Measurements from ENCODE around the gene DACT2. TPM values are rescaled to one million over a fixed set of nuclear protein-coding genes. Genes with fewer than 3 reads are reported as not detected.

DACT2 gene
- total RNA-seq, 6 experiments from 2014 or later = 0.29 to 0.99 (median 0.86) TPM; not detected in 1

DNA sequence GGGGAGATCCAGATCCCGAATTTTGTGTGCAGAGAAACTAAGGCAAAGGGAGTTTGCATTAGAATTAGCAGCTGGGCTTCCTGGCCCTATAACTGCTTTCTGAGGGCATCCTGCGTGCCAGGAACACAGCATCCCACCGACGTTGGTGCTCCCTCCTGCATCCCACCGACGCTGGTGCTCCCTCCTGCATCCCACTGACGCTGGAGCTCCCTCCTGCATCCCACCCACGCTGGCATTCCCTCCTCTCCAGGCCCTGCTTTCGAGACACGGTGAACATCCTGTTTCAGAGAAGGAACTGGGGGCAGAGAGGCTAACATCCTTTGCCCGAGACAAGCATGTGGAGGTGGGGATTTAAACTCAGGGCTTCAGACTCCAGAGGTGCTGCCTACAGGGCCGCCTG lies 44.4 kb downstream of the DACT2 start:
- 68% methylated on average over 9 of the region's 12 CpGs for WGBS (ENCODE audit: insufficient coverage, low coverage, low lambda C conversion rate, missing lambda C conversion rate)
- Histone ChIP-seq H3K9me3 (no peaks in the 10 kb centered on the region), H3K4me1 (peaks cover 0 to 39% (median 17%) of the 10 kb centered on the region in 4 donors), H3K27ac (peak overlapping the region in 1 of 3 donors; percentile 68), H3K4me3 (no peak overlapping the region), H3K27me3 (no peaks in the 10 kb centered on the region), H3K36me3 (no peaks in the 10 kb centered on the region)
- no peak for ATAC-seq
- intact Hi-C loops (cut with DNase I) = no loop called here
- TF ChIP-seq POLR2A (IDR thresholded peaks at IDR 0.05) = no peak
- TF ChIP-seq, protein P1, sequence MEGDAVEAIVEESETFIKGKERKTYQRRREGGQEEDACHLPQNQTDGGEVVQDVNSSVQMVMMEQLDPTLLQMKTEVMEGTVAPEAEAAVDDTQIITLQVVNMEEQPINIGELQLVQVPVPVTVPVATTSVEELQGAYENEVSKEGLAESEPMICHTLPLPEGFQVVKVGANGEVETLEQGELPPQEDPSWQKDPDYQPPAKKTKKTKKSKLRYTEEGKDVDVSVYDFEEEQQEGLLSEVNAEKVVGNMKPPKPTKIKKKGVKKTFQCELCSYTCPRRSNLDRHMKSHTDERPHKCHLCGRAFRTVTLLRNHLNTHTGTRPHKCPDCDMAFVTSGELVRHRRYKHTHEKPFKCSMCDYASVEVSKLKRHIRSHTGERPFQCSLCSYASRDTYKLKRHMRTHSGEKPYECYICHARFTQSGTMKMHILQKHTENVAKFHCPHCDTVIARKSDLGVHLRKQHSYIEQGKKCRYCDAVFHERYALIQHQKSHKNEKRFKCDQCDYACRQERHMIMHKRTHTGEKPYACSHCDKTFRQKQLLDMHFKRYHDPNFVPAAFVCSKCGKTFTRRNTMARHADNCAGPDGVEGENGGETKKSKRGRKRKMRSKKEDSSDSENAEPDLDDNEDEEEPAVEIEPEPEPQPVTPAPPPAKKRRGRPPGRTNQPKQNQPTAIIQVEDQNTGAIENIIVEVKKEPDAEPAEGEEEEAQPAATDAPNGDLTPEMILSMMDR (IDR thresholded peaks at IDR 0.05) = no peak
- no peak for DNase-seq

DNA sequence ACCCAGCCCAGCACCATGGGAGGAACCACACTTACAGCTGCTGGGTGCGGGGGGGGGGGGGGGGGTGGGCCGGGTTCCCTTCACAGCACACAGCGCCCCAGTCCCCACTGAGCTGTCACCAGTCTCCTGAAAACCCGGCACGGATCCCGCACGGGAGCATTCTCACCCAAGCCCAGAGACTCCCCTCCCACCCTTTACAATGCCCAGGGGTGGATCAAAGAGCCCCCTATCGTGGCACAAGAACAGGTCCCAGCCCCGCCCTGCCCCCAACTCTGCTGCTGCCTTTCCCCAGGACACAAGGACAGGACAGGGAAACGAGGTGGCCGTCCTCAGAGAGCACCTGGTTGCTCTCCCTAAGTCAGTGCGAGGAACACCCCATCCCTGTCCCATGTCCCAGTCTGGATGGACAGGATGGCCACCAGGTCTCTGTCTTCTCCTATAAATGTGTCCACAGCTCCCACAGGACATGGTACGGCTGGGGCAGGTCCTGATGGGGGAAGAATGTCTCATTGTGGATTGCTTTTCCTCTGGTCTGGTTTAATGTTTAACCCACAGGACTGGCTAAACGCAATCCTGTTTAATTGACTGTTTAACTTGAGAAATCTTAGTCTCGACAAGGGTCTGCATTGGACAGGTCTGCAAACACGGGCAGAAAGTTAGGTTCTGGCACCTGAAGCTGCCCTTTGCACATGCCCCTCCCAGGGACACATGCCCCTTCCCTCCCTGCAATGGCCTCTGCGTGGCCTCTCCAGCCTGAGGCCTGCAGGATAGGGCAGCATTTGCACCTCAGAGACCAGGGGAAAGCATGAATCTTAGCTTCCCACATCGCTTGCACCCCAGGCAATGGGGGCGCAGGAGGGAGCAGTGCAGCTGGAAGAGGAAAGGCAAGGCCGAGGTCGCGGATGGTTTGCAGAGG lies 45.3 kb downstream of the DACT2 start:
- Histone ChIP-seq H3K36me3 (no peaks in the 10 kb centered on the region), H3K27me3 (no peaks in the 10 kb centered on the region), H3K4me3 (no peak overlapping the region), H3K27ac (peak overlapping the region in 2 of 3 donors; percentile 53 to 68), H3K9me3 (no peaks in the 10 kb centered on the region), H3K4me1 (peaks cover 0 to 39% (median 17%) of the 10 kb centered on the region in 4 donors)
- DNase-seq (peak in 2 of 3 donors; percentile 79 to 81), ATAC-seq (peak; percentile 80 to 82 (median 80))
- TF ChIP-seq POLR2A (IDR thresholded peaks at IDR 0.05) = no peak
- TF ChIP-seq, protein P1 (IDR thresholded peaks at IDR 0.05) = no peak
- intact Hi-C loops (cut with DNase I) = no loop called here
- 36% methylated on average over 10 of the region's 22 CpGs for WGBS (ENCODE audit: insufficient coverage, low coverage, low lambda C conversion rate, missing lambda C conversion rate)

DNA sequence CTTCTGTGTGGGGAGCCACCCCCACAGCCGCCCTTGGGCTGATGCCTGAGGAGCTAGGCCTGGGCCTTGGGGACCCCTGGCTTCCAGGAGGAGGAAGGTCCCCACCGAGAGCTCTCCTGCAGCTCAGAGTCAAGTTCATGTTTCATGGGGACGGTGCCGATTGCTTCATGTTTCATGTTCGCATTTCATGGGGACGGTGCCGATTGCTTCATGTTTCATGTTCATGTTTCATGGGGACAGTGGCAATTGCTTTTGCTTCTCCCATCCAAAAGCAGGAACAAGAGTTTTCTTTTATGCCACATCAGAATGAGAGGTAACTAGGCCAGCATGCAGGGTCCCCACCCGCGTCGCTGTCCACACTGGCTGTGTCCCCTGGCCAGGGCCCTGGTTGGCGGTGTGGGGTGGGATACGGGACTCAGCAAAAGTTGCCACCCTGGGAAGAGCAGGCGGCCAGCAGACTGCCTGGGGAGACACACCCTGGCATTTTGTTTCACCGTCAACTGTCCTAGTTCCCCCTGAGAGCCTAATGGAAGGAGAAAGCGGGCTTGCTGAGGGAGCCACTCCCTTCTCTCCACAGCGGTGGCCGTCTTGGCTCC lies 46.0 kb downstream of the DACT2 start:
- peak overlapping the region in 2 of 3 donors; percentile 53 to 68 for H3K27ac ChIP-seq
- peaks cover 0 to 39% (median 17%) of the 10 kb centered on the region in 4 donors for H3K4me1 ChIP-seq
- H3K9me3 ChIP-seq = no peaks in the 10 kb centered on the region
- no peak overlapping the region for H3K4me3 ChIP-seq
- TF ChIP-seq POLR2A (IDR thresholded peaks at IDR 0.05) = no peak
- no peaks in the 10 kb centered on the region for H3K36me3 ChIP-seq
- no peak for ATAC-seq
- no peak for DNase-seq
- intact Hi-C loops (cut with DNase I) = no loop called here
- WGBS (ENCODE audit: insufficient coverage, low coverage, low lambda C conversion rate, missing lambda C conversion rate) = 62% methylated on average over 7 of the region's 17 CpGs
- no peaks in the 10 kb centered on the region for H3K27me3 ChIP-seq

DNA sequence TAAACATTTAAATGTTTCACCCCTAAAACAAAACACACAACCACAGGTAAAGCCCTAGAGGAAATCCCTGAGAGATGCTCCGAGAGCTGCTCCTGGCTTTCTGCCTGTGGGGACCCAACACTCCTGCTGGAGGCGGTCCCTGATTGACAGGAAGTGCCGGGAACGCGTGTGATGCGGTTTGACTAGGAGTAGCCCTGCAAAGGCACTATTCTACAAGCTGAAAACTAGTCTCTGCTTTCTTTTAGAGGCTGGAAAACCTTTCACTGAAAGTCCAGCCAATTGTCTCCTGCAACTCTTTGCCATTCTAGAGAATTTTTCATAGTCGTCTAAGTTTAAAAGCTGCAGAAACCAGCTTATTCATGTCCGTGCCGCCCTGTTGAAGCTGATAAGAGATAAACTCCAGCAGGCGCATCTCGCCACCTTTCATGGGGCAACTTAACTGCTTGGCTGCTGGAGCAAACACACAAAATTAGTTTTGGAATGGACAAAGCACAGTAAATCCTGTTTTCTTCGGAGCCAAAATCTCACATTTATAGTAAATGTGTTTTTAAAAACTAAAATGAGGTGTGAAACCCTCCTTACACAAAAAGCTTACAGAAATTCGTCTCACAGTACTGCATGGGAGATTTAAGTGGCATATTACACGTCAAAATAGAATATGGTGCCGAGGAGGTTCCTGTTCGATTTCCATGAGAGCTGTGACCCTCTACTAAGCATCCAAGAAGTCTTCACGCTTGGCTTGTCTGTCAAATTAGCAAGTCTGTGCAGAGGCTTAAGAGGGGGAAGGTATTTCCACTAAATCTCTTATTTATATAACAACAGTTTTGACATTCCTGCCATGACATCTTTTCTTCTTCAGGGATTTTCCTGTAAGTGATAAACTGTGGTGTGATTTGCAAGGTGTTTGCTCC lies 46.9 kb downstream of the DACT2 start:
- Histone ChIP-seq H3K4me3 (no peak overlapping the region), H3K27ac (no peak overlapping the region), H3K4me1 (peaks cover 0 to 39% (median 17%) of the 10 kb centered on the region in 4 donors), H3K9me3 (no peaks in the 10 kb centered on the region), H3K36me3 (no peaks in the 10 kb centered on the region), H3K27me3 (no peaks in the 10 kb centered on the region)
- TF ChIP-seq, protein P1 (IDR thresholded peaks at IDR 0.05) = no peak
- no peak for TF ChIP-seq POLR2A (IDR thresholded peaks at IDR 0.05)
- DNase-seq (no peak), ATAC-seq (no peak)
- intact Hi-C loops (cut with DNase I) = no loop called here
- 36% methylated on average over 17 of the region's 17 CpGs for WGBS (ENCODE audit: insufficient coverage, low coverage, low lambda C conversion rate, missing lambda C conversion rate)

Measured in right lobe of liver (tissue), 6 donors.